Transverse colon (tissue), 4 donors: ENCODE results near the gene VCAM1.

Source experiments
- EP300 ChIP-seq: sonication (generic); formaldehyde crosslinking; IDR thresholded peaks from one replicate; pipeline ENCODE4 v1.6.1; 2017; ENCODE audit warnings: antibody characterized with exemption, low read depth
- POLR2A ChIP-seq: fragments of 450-650 bp; IDR thresholded peaks from one replicate; pipeline ENCODE4 v1.6.1; 2016; ENCODE audit warnings: antibody characterized with exemption, mild to moderate bottlenecking, moderate library complexity
- POLR2AphosphoS5 ChIP-seq, 3 donors: sonication (generic); formaldehyde crosslinking; IDR thresholded peaks; one replicate each; pipeline ENCODE4 v1.6.1; 2016; ENCODE audit warnings: antibody characterized with exemption in 3 of 3
- TF ChIP-seq, protein P1 (sequence below), 5 experiments: fragments of 200-600 bp in 3 of 5; fragments of 450-650 bp in 2 of 5; sonication (generic) in 3 of 5; IDR thresholded peaks; 1 replicate in 2 of 5; 2 replicates in 3 of 5; pipeline ENCODE4 v1.5.1; 2016 to 2017; ENCODE audit warnings: antibody characterized with exemption in 5 of 5, inconsistent platforms in 3 of 5, mild to moderate bottlenecking in 2 of 5, moderate library complexity in 1 of 5

DNA sequence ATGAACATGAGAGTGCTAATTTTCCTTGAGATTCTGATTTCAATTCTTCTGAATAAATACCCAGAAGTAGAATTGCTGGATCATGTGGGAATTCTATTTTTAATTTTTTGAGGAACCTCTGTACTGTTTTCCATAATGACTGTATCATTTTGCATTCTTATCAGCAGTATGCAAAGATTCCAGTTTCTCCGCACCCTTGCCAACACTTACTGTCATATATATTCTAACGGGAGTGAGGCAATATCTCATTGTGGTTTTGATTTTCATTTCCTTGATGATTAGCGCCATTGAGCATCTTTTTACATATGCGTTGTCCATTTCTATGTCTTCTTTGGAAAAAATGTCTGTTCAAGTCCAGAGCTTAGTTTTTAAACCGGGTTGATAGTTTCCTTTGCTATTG, 33.2 kb downstream of the VCAM1 start:
- TF ChIP-seq, protein P1, sequence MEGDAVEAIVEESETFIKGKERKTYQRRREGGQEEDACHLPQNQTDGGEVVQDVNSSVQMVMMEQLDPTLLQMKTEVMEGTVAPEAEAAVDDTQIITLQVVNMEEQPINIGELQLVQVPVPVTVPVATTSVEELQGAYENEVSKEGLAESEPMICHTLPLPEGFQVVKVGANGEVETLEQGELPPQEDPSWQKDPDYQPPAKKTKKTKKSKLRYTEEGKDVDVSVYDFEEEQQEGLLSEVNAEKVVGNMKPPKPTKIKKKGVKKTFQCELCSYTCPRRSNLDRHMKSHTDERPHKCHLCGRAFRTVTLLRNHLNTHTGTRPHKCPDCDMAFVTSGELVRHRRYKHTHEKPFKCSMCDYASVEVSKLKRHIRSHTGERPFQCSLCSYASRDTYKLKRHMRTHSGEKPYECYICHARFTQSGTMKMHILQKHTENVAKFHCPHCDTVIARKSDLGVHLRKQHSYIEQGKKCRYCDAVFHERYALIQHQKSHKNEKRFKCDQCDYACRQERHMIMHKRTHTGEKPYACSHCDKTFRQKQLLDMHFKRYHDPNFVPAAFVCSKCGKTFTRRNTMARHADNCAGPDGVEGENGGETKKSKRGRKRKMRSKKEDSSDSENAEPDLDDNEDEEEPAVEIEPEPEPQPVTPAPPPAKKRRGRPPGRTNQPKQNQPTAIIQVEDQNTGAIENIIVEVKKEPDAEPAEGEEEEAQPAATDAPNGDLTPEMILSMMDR (IDR thresholded peaks at IDR 0.05), result no peak
- TF ChIP-seq POLR2AphosphoS5 (IDR thresholded peaks at IDR 0.05) (no peak), EP300 (no peak), POLR2A (no peak)
